Activated CD4-positive, alpha-beta memory T cell treated with anti-CD3 and anti-CD28 coated beads, Interleukin-2, amount 10 ng/mL, durations not matched to agents 7 days and 5 days (primary cell): ENCODE results near the gene CTDSP2. TPM values are rescaled to one million over a fixed set of nuclear protein-coding genes. Genes with fewer than 3 reads are reported as not detected.

Experiments used
- CTCF ChIA-PET: fragments of 350-600 bp; sonication (Branson Sonifier 250); formaldehyde crosslinking; loops from one replicate; lab custom pipeline; 2021; ENCODE audit warnings: antibody characterized with exemption, inconsistent platforms; lab: Charles Lee
- POLR2A ChIA-PET: fragments of 350-600 bp; sonication (Branson Sonifier 250); formaldehyde crosslinking; loops from one replicate; lab custom pipeline; 2021; ENCODE audit warnings: antibody characterized with exemption; lab: Charles Lee
- DNase-seq: peaks from one replicate; pipeline ENCODE4 v3.0.0-alpha.2; 2020
- H3K27ac Mint-ChIP-seq: one replicate; pipeline ENCODE4 v1.8.0; 2021; ENCODE audit warnings: mild to moderate bottlenecking, mixed read lengths
- H3K27me3 Mint-ChIP-seq: one replicate; pipeline ENCODE4 v1.8.0; 2021; ENCODE audit warnings: mixed read lengths
- H3K36me3 Mint-ChIP-seq: one replicate; pipeline ENCODE4 v1.8.0; 2021; ENCODE audit warnings: low read depth, mixed read lengths
- H3K4me1 Mint-ChIP-seq: one replicate; pipeline ENCODE4 v1.8.0; 2021; ENCODE audit warnings: mixed read lengths
- H3K4me3 Mint-ChIP-seq: one replicate; pipeline ENCODE4 v1.8.0; 2021; ENCODE audit warnings: mild to moderate bottlenecking, mixed read lengths
- H3K9me3 Mint-ChIP-seq: one replicate; pipeline ENCODE4 v1.8.0; 2021; ENCODE audit warnings: mixed read lengths
- total RNA-seq, 2 experiments: library from RNA; stranded (reverse); gene quantifications; one replicate each; pipeline ENCODE4 v1.2.3, GENCODE V29; 2021

The CTDSP2 gene
- total RNA-seq, 2 experiments from 2014 or later = 137 to 141 TPM

GRCh38 chr12:57837864-57838562 is 8.5 kb downstream of the CTDSP2 start:
- no peaks in the 10 kb centered on the region for H3K9me3 Mint-ChIP-seq
- CTCF ChIA-PET = interaction anchor here (2.8 to 3.9 kb wide), 2 partner anchors 8 to 67 kb away, joined by 23 to 27 read pairs; partner anchors contain the start of gene CTDSP2
- DNase-seq = no peak
- no peak overlapping the region for H3K4me3 Mint-ChIP-seq
- H3K4me1 Mint-ChIP-seq = peaks cover 88% of the 10 kb centered on the region
- H3K36me3 Mint-ChIP-seq = peaks cover 3% of the 10 kb centered on the region
- H3K27me3 Mint-ChIP-seq = no peaks in the 10 kb centered on the region
- POLR2A ChIA-PET = interaction anchor here (1.0 to 7.6 kb wide), 6 partner anchors 9 to 103 kb away, joined by 3 to 54 read pairs (median 14); partner anchors contain the start of genes ATP23, CTDSP2 and TSFM
- peak overlapping the region; percentile 72 for H3K27ac Mint-ChIP-seq

- ChIA-PET POLR2A (interaction anchor here (1.0 to 7.6 kb wide), 5 partner anchors 10 to 104 kb away, joined by 3 to 54 read pairs (median 15); partner anchors contain the start of genes ATP23, CTDSP2 and TSFM), CTCF (interaction anchor here (0.9 to 3.9 kb wide), 7 partner anchors 10 to 68 kb away, joined by 3 to 27 read pairs (median 6); partner anchors contain the start of gene CTDSP2)
- Mint-ChIP-seq H3K27ac (peak overlapping the region; percentile 79), H3K27me3 (no peaks in the 10 kb centered on the region), H3K36me3 (no peaks in the 10 kb centered on the region), H3K4me3 (peak overlapping the region; percentile 21), H3K9me3 (no peaks in the 10 kb centered on the region), H3K4me1 (peaks cover 86% of the 10 kb centered on the region)
- DNase-seq = peak; percentile 43
Observed at GRCh38 chr12:57836442-57837375, 9.8 kb downstream of the CTDSP2 start.

- Mint-ChIP-seq H3K4me1 (peaks cover 82% of the 10 kb centered on the region), H3K27me3 (no peaks in the 10 kb centered on the region), H3K4me3 (peak overlapping the region; percentile 10), H3K9me3 (no peaks in the 10 kb centered on the region), H3K36me3 (no peaks in the 10 kb centered on the region), H3K27ac (peak overlapping the region; percentile 79)
- ChIA-PET POLR2A (interaction anchor here (2.9 to 7.6 kb wide), 4 partner anchors 11 to 105 kb away, joined by 14 to 54 read pairs (median 20); partner anchors contain the start of genes ATP23, CTDSP2 and TSFM), CTCF (interaction anchor here (2.7 to 3.9 kb wide), 4 partner anchors 11 to 69 kb away, joined by 6 to 27 read pairs (median 17); partner anchors contain the start of gene CTDSP2)
- no peak for DNase-seq
Observed at GRCh38 chr12:57835366-57836288, 10.9 kb downstream of the CTDSP2 start.

GRCh38 chr12:57834086-57834876 is 12.2 kb downstream of the CTDSP2 start:
- H3K36me3 Mint-ChIP-seq = peaks cover under 1% of the 10 kb centered on the region
- POLR2A ChIA-PET = interaction anchor here (0.9 to 7.6 kb wide), 2 partner anchors 12 to 106 kb away, joined by 3 to 54 read pairs; partner anchors contain the start of gene CTDSP2
- no peaks in the 10 kb centered on the region for H3K27me3 Mint-ChIP-seq
- H3K27ac Mint-ChIP-seq = no peak overlapping the region
- peaks cover 76% of the 10 kb centered on the region for H3K4me1 Mint-ChIP-seq
- CTCF ChIA-PET = interaction anchor here (0.9 to 3.9 kb wide), 8 partner anchors 8 to 70 kb away, joined by 3 to 43 read pairs (median 14); partner anchors contain the start of gene CTDSP2
- H3K9me3 Mint-ChIP-seq = no peaks in the 10 kb centered on the region
- no peak for DNase-seq
- H3K4me3 Mint-ChIP-seq = no peak overlapping the region

- no peak for DNase-seq
- H3K9me3 Mint-ChIP-seq = no peaks in the 10 kb centered on the region
- POLR2A ChIA-PET = interaction anchor here (0.9 to 7.6 kb wide), 3 partner anchors 13 to 106 kb away, joined by 3 to 54 read pairs (median 3); partner anchors contain the start of gene CTDSP2
- H3K4me1 Mint-ChIP-seq = peaks cover 74% of the 10 kb centered on the region
- peaks cover 6% of the 10 kb centered on the region for H3K36me3 Mint-ChIP-seq
- no peak overlapping the region for H3K4me3 Mint-ChIP-seq
- H3K27ac Mint-ChIP-seq = no peak overlapping the region
- H3K27me3 Mint-ChIP-seq = no peaks in the 10 kb centered on the region
- CTCF ChIA-PET = interaction anchor here (2.0 to 3.2 kb wide), 5 partner anchors 9 to 71 kb away, joined by 11 to 43 read pairs (median 16); partner anchors contain the start of gene AVIL
Observed at GRCh38 chr12:57833672-57834071, 12.9 kb downstream of the CTDSP2 start.

- ChIA-PET CTCF (interaction anchor here (0.7 to 3.2 kb wide), 17 partner anchors 9 to 250 kb away, joined by 3 to 43 read pairs (median 6); partner anchors contain the start of genes AVIL, EEF1AKMT3 and METTL1), POLR2A (interaction anchor here (1.1 to 7.6 kb wide), 2 partner anchors 14 to 64 kb away, joined by 3 to 54 read pairs; partner anchors contain the start of gene CTDSP2)
- Mint-ChIP-seq H3K36me3 (peaks cover 11% of the 10 kb centered on the region), H3K27me3 (no peaks in the 10 kb centered on the region), H3K9me3 (no peaks in the 10 kb centered on the region), H3K4me1 (peaks cover 67% of the 10 kb centered on the region), H3K27ac (no peak overlapping the region), H3K4me3 (no peak overlapping the region)
- DNase-seq = no peak
Observed at GRCh38 chr12:57832966-57833365, 13.6 kb downstream of the CTDSP2 start.

- Mint-ChIP-seq H3K27ac (no peak overlapping the region), H3K4me1 (peaks cover 43% of the 10 kb centered on the region)
Observed at GRCh38 chr12:57830393-57830792, 16.1 kb downstream of the CTDSP2 start.

GRCh38 chr12:57829025-57829777 is 17.3 kb downstream of the CTDSP2 start:
- CTCF ChIA-PET = interaction anchor here (1.1 to 2.0 kb wide), 6 partner anchors 12 to 76 kb away, joined by 3 to 11 read pairs (median 4); partner anchors contain the start of gene TSFM
- peaks cover 36% of the 10 kb centered on the region for H3K36me3 Mint-ChIP-seq
- H3K4me1 Mint-ChIP-seq = peaks cover 38% of the 10 kb centered on the region
- H3K27ac Mint-ChIP-seq = no peak overlapping the region
- no peaks in the 10 kb centered on the region for H3K27me3 Mint-ChIP-seq
- no peak for DNase-seq
- no peaks in the 10 kb centered on the region for H3K9me3 Mint-ChIP-seq
- H3K4me3 Mint-ChIP-seq = no peak overlapping the region
- POLR2A ChIA-PET = interaction anchor here (1.0 kb wide), 1 partner anchor 16 kb away, joined by 3 read pairs; no protein-coding TSS in a partner anchor

More at GRCh38 chr12:57830393-57830792, 16.1 kb downstream of the CTDSP2 start:
- Mint-ChIP-seq H3K9me3 (no peaks in the 10 kb centered on the region), H3K4me3 (no peak overlapping the region), H3K36me3 (peaks cover 28% of the 10 kb centered on the region), H3K27me3 (no peaks in the 10 kb centered on the region)
- CTCF ChIA-PET = interaction anchor here (0.6 to 2.0 kb wide), 4 partner anchors 14 to 75 kb away, joined by 4 to 11 read pairs (median 8); no protein-coding TSS in a partner anchor
- no peak for DNase-seq
- POLR2A ChIA-PET = no interaction called here

GRCh38 chr12:57826966-57827365 is 19.6 kb downstream of the CTDSP2 start:
- H3K27ac Mint-ChIP-seq = no peak overlapping the region
- H3K27me3 Mint-ChIP-seq = no peaks in the 10 kb centered on the region

GRCh38 chr12:57826400-57826799 is 20.1 kb downstream of the CTDSP2 start:
- no peak overlapping the region for H3K4me3 Mint-ChIP-seq

More at GRCh38 chr12:57826966-57827365, 19.6 kb downstream of the CTDSP2 start:
- CTCF ChIA-PET = no interaction called here
- Mint-ChIP-seq H3K9me3 (no peaks in the 10 kb centered on the region), H3K4me1 (peaks cover 21% of the 10 kb centered on the region), H3K36me3 (peaks cover 55% of the 10 kb centered on the region), H3K4me3 (no peak overlapping the region)
- POLR2A ChIA-PET = interaction anchor here (1.2 kb wide), 1 partner anchor 70 kb away, joined by 3 read pairs; no protein-coding TSS in a partner anchor
- no peak for DNase-seq

More at GRCh38 chr12:57826400-57826799, 20.1 kb downstream of the CTDSP2 start:
- Mint-ChIP-seq H3K27ac (no peak overlapping the region), H3K9me3 (no peaks in the 10 kb centered on the region), H3K36me3 (peaks cover 58% of the 10 kb centered on the region), H3K27me3 (no peaks in the 10 kb centered on the region), H3K4me1 (peaks cover 15% of the 10 kb centered on the region)
- DNase-seq = no peak
- CTCF ChIA-PET = interaction anchor here (0.8 kb wide), 1 partner anchor 24 kb away, joined by 3 read pairs; no protein-coding TSS in a partner anchor
- POLR2A ChIA-PET = interaction anchor here (1.2 kb wide), 1 partner anchor 70 kb away, joined by 3 read pairs; no protein-coding TSS in a partner anchor
